MM.1S (cell line): ENCODE data around the gene BCL11A.

Experiments used
- CTCF ChIP-seq: fragments of 300-600 bp; sonication (generic); IDR thresholded peaks from 2 replicates; pipeline ENCODE4 v1.5.1; 2016; ENCODE audit warnings: antibody characterized with exemption, low read length, mixed read lengths
- EZH2 ChIP-seq: fragments of 300-600 bp; sonication (generic); optimal IDR thresholded peaks from 2 replicates; pipeline ENCODE3; 2017; ENCODE audit warnings: low read depth, mild to moderate bottlenecking, antibody characterized with exemption, low read length, mixed read lengths
- EZH2phosphoT487 ChIP-seq: fragments of 300-600 bp; sonication (generic); IDR thresholded peaks from 2 replicates; pipeline ENCODE4 v1.6.1; 2018; ENCODE audit warnings: antibody characterized with exemption, low read length

DNA sequence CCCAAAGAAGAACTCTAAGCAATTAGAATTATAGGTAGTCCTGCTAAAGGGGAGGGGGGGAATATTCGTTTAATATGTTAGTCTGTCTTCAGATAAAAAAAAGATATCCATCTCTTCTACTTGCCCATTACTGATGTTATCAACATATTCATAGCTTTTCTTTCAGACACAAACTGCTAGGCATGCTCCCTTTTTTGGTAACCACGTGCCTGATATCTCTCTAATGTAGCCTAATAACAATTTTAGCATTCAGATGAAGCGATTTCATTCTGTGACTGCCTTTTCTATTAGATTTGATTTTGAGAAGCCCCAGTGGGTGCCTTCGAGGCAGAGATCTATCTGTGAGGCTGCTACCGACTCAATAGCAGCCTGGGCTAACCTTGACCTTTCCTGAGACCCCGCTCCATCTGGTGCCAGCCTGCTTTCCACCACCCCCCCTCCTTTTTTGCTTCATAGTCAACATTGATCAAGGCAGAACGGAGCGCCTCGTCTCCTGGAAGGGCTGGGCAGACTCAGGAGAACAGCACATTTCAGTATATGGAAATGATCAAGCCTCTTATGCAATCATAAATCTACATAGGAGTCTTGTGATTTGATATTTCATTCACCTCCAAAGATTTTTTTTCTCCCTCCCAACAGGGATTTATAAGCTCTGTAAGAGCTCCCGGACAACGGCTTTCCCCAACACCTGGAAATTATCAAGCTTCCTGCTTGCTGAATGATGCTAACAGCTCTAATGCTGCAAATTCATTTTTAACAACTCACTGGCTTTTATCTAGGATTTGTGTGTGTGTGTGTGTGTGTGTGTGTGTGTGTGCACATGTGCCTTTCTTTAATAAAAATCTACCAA is 14.7 kb upstream of the BCL11A start:
- TF ChIP-seq CTCF: no peak
- no peak for TF ChIP-seq EZH2
- TF ChIP-seq EZH2phosphoT487: no peak
